Right atrium auricular region (tissue), 2 donors: Measurements from ENCODE around the gene RHBDD1. TPM values are rescaled to one million over a fixed set of nuclear protein-coding genes. Genes with fewer than 3 reads are reported as not detected.
A peak's percentile ranks its signal among the peaks of the same experiment; 100 is the strongest.

ENCODE experiments used
- DNase-seq: peaks from one replicate; pipeline ENCODE4 v3.0.0-alpha.2; 2019; ENCODE audit warnings: low spot score
- H3K27ac ChIP-seq, 2 donors: fragments of 200-600 bp; sonication (generic); 1 replicate in 1 of 2; 2 replicates in 1 of 2; pipeline ENCODE4 v1.5.1; 2016 to 2019
- H3K27me3 ChIP-seq, 2 donors: fragments of 200-600 bp; sonication (generic); one replicate each; pipeline versions ENCODE4 v1.5.1 to v1.6.0; 2017 to 2019
- H3K36me3 ChIP-seq: fragments of 200-600 bp; sonication (generic); one replicate; pipeline ENCODE4 v1.5.1; 2016
- H3K4me1 ChIP-seq, 2 donors: fragments of 200-600 bp; sonication (generic); one replicate each; pipeline versions ENCODE4 v1.5.1 to v1.6.0; 2017 to 2019
- H3K4me3 ChIP-seq, 2 donors: fragments of 200-600 bp; sonication (generic); 1 replicate in 1 of 2; 2 replicates in 1 of 2; pipeline ENCODE4 v1.5.1; 2017 to 2019; ENCODE audit warnings: mild to moderate bottlenecking in 1 of 2, moderate library complexity in 1 of 2
- H3K9me3 ChIP-seq, 2 donors: fragments of 200-600 bp; sonication (generic); one replicate each; pipeline ENCODE4 v1.5.1; 2019
- total RNA-seq, 2 donors: library from RNA; depleted of rRNA; stranded (reverse); fragments of >200 nt; gene quantifications; one replicate each; pipeline ENCODE4 v1.1.0, GENCODE V29; 2016
- TF ChIP-seq, protein P1 (sequence below), 2 donors: fragments of 200-600 bp; sonication (generic); IDR thresholded peaks; one replicate each; pipeline ENCODE4 v1.5.1; 2019; ENCODE audit warnings: antibody characterized with exemption in 2 of 2

RHBDD1 gene
- total RNA-seq, 2 donors from 2014 or later = 12.3 to 16.1 TPM

DNA sequence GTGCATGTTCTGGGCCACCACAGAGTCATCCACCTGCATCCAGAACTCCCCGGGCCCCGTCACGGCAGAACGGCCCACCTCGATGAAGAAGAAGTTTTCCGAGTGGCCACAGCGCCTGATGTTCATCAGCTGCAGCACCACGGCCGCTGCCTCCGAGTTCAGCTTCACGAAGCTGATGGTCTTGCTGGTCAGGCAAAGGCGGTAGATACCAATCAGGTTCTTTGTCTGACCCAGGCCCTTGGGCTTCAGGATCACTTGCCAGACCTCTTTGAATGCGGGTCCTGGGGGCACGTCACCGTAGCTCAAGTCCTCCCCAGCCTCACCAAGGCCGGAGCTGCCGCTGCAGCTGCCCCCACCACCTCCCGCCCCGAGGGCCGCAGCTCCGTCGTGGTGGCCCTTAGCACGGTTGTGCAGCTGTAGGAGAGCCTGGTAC, 37.8 kb upstream of the RHBDD1 start:
- Histone ChIP-seq H3K4me3 (peak overlapping the region; percentile 80), H3K9me3 (no peaks in the 10 kb centered on the region), H3K36me3 (no peaks in the 10 kb centered on the region), H3K27ac (peak overlapping the region; percentile 90 to 92), H3K27me3 (no peaks in the 10 kb centered on the region), H3K4me1 (peaks cover 0 to 66% of the 10 kb centered on the region in 2 donors)
- DNase-seq = no peak
- TF ChIP-seq, protein P1, sequence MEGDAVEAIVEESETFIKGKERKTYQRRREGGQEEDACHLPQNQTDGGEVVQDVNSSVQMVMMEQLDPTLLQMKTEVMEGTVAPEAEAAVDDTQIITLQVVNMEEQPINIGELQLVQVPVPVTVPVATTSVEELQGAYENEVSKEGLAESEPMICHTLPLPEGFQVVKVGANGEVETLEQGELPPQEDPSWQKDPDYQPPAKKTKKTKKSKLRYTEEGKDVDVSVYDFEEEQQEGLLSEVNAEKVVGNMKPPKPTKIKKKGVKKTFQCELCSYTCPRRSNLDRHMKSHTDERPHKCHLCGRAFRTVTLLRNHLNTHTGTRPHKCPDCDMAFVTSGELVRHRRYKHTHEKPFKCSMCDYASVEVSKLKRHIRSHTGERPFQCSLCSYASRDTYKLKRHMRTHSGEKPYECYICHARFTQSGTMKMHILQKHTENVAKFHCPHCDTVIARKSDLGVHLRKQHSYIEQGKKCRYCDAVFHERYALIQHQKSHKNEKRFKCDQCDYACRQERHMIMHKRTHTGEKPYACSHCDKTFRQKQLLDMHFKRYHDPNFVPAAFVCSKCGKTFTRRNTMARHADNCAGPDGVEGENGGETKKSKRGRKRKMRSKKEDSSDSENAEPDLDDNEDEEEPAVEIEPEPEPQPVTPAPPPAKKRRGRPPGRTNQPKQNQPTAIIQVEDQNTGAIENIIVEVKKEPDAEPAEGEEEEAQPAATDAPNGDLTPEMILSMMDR (IDR thresholded peaks at IDR 0.05) = no peak

DNA sequence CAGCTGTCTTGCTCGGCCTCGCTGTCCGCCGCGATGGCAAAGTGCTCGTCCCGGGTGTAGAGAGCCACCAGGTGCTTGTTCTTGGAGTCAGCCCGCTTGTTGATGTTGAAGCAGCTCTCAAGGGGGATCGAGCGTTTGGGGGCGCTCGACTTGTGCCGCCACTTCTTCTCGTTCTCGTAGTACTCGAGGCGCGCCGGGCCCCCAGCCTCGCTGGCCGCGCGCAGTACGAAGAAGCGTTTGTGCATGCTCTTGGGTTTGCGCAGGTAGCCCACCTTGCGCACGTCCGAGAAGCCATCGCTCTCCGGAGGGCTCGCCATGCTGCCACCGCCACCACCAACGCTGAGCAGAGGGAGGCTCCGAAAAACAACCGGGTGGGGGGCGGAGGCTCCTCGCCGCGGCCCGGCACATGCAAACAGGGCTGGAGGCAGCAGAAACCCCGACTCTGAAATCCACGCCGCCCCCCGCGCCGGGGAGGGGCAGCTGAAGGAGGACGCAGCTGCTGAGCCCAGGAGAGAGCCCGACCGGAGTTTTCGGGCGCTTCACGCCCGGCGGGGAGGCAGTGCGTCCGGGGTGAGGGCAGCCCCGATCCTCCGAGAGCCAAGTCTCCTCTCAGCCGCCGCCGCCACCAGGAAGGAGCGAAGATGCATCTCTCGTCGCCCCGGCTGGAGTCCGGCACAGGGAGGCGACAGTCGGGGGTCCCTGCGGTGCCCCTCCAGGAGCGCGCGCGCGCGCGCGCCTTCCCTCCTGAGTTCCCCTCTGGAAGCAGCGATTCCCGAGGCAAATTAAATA, 37.2 kb upstream of the RHBDD1 start:
- Histone ChIP-seq H3K27me3 (no peaks in the 10 kb centered on the region), H3K27ac (peak overlapping the region; percentile 90 to 92), H3K36me3 (no peaks in the 10 kb centered on the region), H3K4me1 (peaks cover 0 to 61% of the 10 kb centered on the region in 2 donors), H3K4me3 (peak overlapping the region; percentile 80), H3K9me3 (no peaks in the 10 kb centered on the region)
- no peak for DNase-seq
- TF ChIP-seq, protein P1 (IDR thresholded peaks at IDR 0.05) = peak in 1 of 2 donors; percentile 39

DNA sequence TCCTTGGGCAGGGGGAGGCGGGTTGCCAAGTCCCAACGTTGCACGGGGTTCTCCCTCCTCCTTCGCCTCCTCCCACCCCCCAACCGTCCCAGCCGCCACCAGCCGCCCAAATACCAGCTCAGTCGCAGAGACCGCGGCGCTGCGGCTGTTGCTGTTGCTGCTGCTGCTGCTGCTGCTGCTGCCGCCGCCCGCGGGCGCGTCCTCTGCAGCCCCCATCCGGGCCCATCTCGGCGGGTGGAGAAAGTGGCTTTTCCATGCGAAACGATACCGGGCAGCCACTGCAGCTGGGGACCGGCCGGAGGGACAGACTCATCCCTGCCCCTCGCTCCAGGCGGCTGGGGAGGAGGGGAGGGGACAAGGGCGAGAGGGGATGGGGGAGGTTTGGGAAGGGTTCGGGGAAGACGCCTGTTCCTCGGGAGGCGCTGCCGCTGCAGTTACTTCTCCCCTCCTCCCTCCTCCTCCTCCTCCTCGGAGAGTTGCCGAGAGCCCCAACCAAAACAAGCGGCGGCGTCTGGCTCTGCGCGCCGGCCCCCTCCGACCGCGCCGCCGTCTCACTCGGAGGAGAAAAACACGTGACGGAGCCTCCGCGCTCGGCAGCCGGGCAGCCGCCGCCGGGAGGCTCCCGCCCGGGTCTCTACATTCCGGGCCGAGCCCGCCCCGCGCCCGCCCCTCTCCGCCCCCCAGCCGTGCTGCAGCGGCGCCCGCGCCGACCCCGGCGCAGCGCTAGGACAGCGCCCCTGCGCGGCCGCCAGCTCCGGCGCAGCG, 36.5 kb upstream of the RHBDD1 start, which contains the start of gene IRS1:
IRS1 (minus strand) TSS at position 610 of the 765 bp plus-strand sequence. CDS start 1,082 bp downstream, outside the sequence.
- DNase-seq = peak; percentile 69
- Histone ChIP-seq H3K27ac (peak within 1 kb of the TSS; percentile 90 to 92), H3K4me3 (peak within 1 kb of the TSS; percentile 80), H3K4me1 (peaks cover 0 to 57% of the 10 kb centered on the region in 2 donors), H3K27me3 (no peaks in the 10 kb centered on the region), H3K9me3 (no peaks in the 10 kb centered on the region), H3K36me3 (no peaks in the 10 kb centered on the region)
- TF ChIP-seq, protein P1 (IDR thresholded peaks at IDR 0.05) = peak in 1 of 2 donors; percentile 51

DNA sequence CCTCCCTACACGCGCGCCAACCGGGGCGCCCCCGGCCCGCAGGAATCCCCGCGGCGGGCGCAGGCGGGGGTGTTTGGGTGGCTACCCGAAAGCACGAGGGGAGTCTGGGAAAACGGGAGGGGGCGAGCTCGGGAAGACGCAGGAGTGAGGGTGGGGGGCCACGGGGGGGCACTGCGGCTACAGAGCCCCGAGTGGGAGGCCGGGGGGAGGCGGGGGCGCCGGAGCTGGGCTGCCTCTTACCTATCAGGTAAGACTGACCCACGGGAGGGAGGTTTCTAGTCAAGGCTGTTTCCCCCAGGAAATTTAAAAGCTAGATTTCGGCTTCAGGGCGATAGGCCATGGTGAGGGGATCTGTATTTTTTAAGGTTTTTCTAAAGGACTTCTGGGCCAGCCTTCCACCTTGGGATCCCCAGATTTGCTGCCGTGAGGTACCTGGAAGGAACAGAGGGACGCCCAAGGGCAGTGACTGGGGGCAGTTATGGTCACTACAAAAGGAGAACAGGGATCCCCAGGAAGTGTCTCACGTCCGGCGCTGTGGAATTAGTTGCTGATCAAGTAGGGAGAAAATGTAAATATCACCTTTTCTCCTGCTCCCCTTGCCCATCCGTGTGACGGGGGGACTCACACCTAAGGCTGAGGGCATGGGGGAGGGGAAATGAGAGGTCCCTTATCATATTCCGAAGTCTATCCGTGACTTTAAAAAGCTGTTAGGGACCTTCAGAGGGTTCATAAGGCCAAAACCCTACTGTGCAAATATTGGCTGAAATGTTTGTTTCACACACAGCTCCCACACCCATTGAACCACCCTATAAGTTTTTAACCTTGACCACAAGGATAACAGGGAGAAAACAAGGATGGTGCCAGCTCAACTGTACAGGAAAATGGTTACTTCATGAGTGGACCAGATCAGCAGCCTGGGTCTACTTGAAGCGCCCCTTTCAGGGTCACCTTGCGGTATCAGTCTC, 35.6 kb upstream of the RHBDD1 start:
- peak overlapping the region; percentile 90 to 92 for H3K27ac ChIP-seq
- no peaks in the 10 kb centered on the region for H3K36me3 ChIP-seq
- peaks cover 0 to 50% of the 10 kb centered on the region in 2 donors for H3K4me1 ChIP-seq
- H3K4me3 ChIP-seq = peak overlapping the region; percentile 80
- H3K27me3 ChIP-seq = no peaks in the 10 kb centered on the region
- DNase-seq = peak; percentile 64
- TF ChIP-seq, protein P1 (IDR thresholded peaks at IDR 0.05) = peak in 1 of 2 donors; percentile 51
- H3K9me3 ChIP-seq = no peaks in the 10 kb centered on the region
